HepG2 (cell line): Measurements from ENCODE around the gene UBE2E1. TPM values are rescaled to one million over a fixed set of nuclear protein-coding genes. Genes with fewer than 3 reads are reported as not detected.
A peak's percentile ranks its signal among the peaks of the same experiment; 100 is the strongest.

Source experiments
- ATAC-seq: fragments of 200-7000 bp; cut with Tn5 transposase; 3 replicates; pipeline ENCODE4 v1.9.1; 2020; ENCODE audit warnings: mild to moderate bottlenecking, moderate library complexity
- BruUV-seq: library from RNA; stranded (reverse); fragments of 400-500 nt; replicated peaks from 2 replicates; lab custom pipeline; 2021; lab: Mats Ljungman, UMichigan
- CTCF ChIA-PET: fragments of 300-600 bp; formaldehyde crosslinking; extraction: SDS; loops from one replicate; lab custom pipeline; 2021; ENCODE audit warnings: low total read pairs, inconsistent platforms, low intra/inter-chr PET ratio; lab: Yijun Ruan, JAX
- POLR2A ChIA-PET: fragments of 350-600 bp; sonication (Branson Sonifier 250); formaldehyde crosslinking; loops from one replicate; lab custom pipeline; 2020; ENCODE audit warnings: antibody characterized with exemption, inconsistent platforms; lab: Yijun Ruan, JAX
- DNase-seq: peaks from one replicate; pipeline ENCODE4 v3.0.0-alpha.2; 2015; ENCODE audit warnings: low spot score
- FAIRE-seq: peaks from 3 replicates; lab custom pipeline; 2011; peaks lifted over from hg19 to GRCh38; lab: Jason Lieb, UNC
- H2AFZ ChIP-seq: one replicate; pipeline ENCODE4 v1.6.1; 2011; ENCODE audit warnings: low read length, inconsistent platforms
- H3K27ac ChIP-seq: fragments of 300-600 bp; 3 replicates; pipeline ENCODE4 v1.8.0; 2011; ENCODE audit warnings: mixed run types, mild to moderate bottlenecking, mixed read lengths, low read length, inconsistent platforms; ENCODE audit not compliant: insufficient read depth; ENCODE audit errors: extremely low read length
- H3K27me3 ChIP-seq, 2 experiments: fragments of 200-600 bp in 1 of 2; 2 replicates in 1 of 2; 3 replicates in 1 of 2; pipeline versions ENCODE4 v1.6.0 to v1.8.0; 2011; ENCODE audit warnings: low read length in 2 of 2, mild to moderate bottlenecking in 2 of 2, moderate library complexity in 2 of 2, inconsistent platforms in 1 of 2; ENCODE audit not compliant: insufficient read depth in 2 of 2, control insufficient read depth in 1 of 2
- H3K36me3 ChIP-seq, 2 experiments: fragments of 200-600 bp in 1 of 2; replicated peaks in 1 of 2; 2 replicates in 1 of 2; 3 replicates in 1 of 2; pipeline versions ENCODE4 v1.5.1 to v1.8.0; 2011; ENCODE audit warnings: low read length in 2 of 2, inconsistent platforms in 1 of 2; ENCODE audit not compliant: insufficient read depth in 2 of 2, control insufficient read depth in 1 of 2
- H3K4me1 ChIP-seq: 2 replicates; pipeline ENCODE4 v1.5.1; 2012; ENCODE audit warnings: low read length, inconsistent platforms; ENCODE audit not compliant: insufficient read depth
- H3K4me2 ChIP-seq: 2 replicates; pipeline ENCODE4 v1.6.0; 2011; ENCODE audit warnings: low read depth, low read length, inconsistent platforms
- H3K4me3 ChIP-seq, 3 experiments: fragments of 200-600 bp in 1 of 3; sonication (generic), shearing (Covaris generic) in 1 of 3; replicated peaks in 1 of 3; 2 replicates each; pipeline ENCODE4 v1.5.1; 2011 to 2016; ENCODE audit warnings: low read length in 3 of 3, inconsistent platforms in 2 of 3, low read depth in 2 of 3, mild to moderate bottlenecking in 2 of 3, control low read depth in 1 of 3, mixed read lengths in 1 of 3; ENCODE audit not compliant: insufficient read depth in 1 of 3
- H3K79me2 ChIP-seq: one replicate; pipeline ENCODE4 v1.6.1; 2011; ENCODE audit warnings: low read length, inconsistent platforms; ENCODE audit not compliant: insufficient read depth
- H3K9ac ChIP-seq: 2 replicates; pipeline ENCODE4 v1.6.0; 2011; ENCODE audit warnings: mild to moderate bottlenecking, low read depth, low read length, inconsistent platforms; ENCODE audit not compliant: insufficient read depth
- H3K9me3 ChIP-seq: 2 replicates; pipeline ENCODE4 v1.5.1; 2012; ENCODE audit warnings: mild to moderate bottlenecking, low read length
- H4K20me1 ChIP-seq: 2 replicates; pipeline ENCODE4 v1.6.0; 2011; ENCODE audit warnings: inconsistent platforms, mild to moderate bottlenecking, low read length, moderate library complexity; ENCODE audit not compliant: insufficient read depth
- ATF7-NPFF ChIP-seq: sonication (generic); formaldehyde crosslinking; IDR thresholded peaks from 2 replicates; pipeline ENCODE4 v1.8.1; 2023; ENCODE audit warnings: mild to moderate bottlenecking, low read depth, missing genetic modification reagents, moderate library complexity
- CREM ChIP-seq, 2 experiments: sonication (generic) in 1 of 2; formaldehyde crosslinking in 1 of 2; IDR thresholded peaks; 2 replicates each; pipeline versions ENCODE4 v1.4.0 to v1.6.1; 2016 to 2020; ENCODE audit warnings: antibody characterized with exemption in 1 of 2, mild to moderate bottlenecking in 1 of 2, missing genetic modification reagents in 1 of 2
- FOXA3 ChIP-seq: IDR thresholded peaks from 2 replicates; pipeline ENCODE4 v1.6.1; 2016; ENCODE audit warnings: missing genetic modification reagents, missing compliant biosample characterization
- HDAC1 ChIP-seq: sonication (generic); formaldehyde crosslinking; IDR thresholded peaks from 2 replicates; pipeline ENCODE4 v1.5.1; 2020; ENCODE audit warnings: mild to moderate bottlenecking, missing genetic modification reagents
- HOXA9 ChIP-seq: sonication (generic); formaldehyde crosslinking; IDR thresholded peaks from 2 replicates; pipeline ENCODE4 v1.8.1; 2022; ENCODE audit warnings: missing genetic modification reagents, mild to moderate bottlenecking, moderate library complexity, borderline replicate concordance
- NONO ChIP-seq, 2 experiments: fragments of 450-650 bp in 1 of 2; sonication (generic) in 1 of 2; formaldehyde crosslinking in 1 of 2; IDR thresholded peaks in 1 of 2; conservative IDR thresholded peaks in 1 of 2; 2 replicates each; pipeline versions ENCODE4 v1.6.1 to v1.8.0; 2017 to 2022; ENCODE audit warnings: mild to moderate bottlenecking in 1 of 2, missing genetic modification reagents in 1 of 2, moderate library complexity in 1 of 2
- PHF21A ChIP-seq: sonication (generic); formaldehyde crosslinking; IDR thresholded peaks from 2 replicates; pipeline ENCODE4 v1.5.0; 2020; ENCODE audit warnings: mild to moderate bottlenecking, missing genetic modification reagents
- TGIF2 ChIP-seq: IDR thresholded peaks from 2 replicates; pipeline ENCODE4 v1.6.1; 2016; ENCODE audit warnings: control low read depth, missing compliant biosample characterization
- TP53 ChIP-seq: sonication (generic); formaldehyde crosslinking; conservative IDR thresholded peaks from 2 replicates; pipeline ENCODE4 v1.4.0; 2020; ENCODE audit warnings: missing genetic modification reagents
- ZNF224 ChIP-seq: sonication (generic); formaldehyde crosslinking; IDR thresholded peaks from 2 replicates; pipeline ENCODE4 v1.5.0; 2020; ENCODE audit warnings: mild to moderate bottlenecking, missing genetic modification reagents
- ZNF431 ChIP-seq: sonication (generic); formaldehyde crosslinking; IDR thresholded peaks from 2 replicates; pipeline ENCODE4 v1.9.0; 2022; ENCODE audit warnings: missing genetic modification reagents, low read depth, mild to moderate bottlenecking, borderline replicate concordance
- ZNF615 ChIP-seq: sonication (generic); formaldehyde crosslinking; IDR thresholded peaks from 2 replicates; pipeline ENCODE4 v1.5.0; 2020; ENCODE audit warnings: mild to moderate bottlenecking, missing genetic modification reagents, borderline replicate concordance
- ZNF839 ChIP-seq: sonication (generic); formaldehyde crosslinking; IDR thresholded peaks from 2 replicates; pipeline ENCODE4 v1.4.0; 2020; ENCODE audit warnings: missing genetic modification reagents, mild to moderate bottlenecking, borderline replicate concordance
- in situ Hi-C: cut with HindIII; loops from 2 replicates; pipeline ENCODE4 v1.10.0; 2017; ENCODE audit warnings: low pct_unique_long_range_greater_than_20kb; ENCODE audit not compliant: extremely low pct_ligation_motif_present
- intact Hi-C: fragments of 100-400 bp; cut with micrococcal nuclease; formaldehyde crosslinking; loops from one replicate; pipeline ENCODE4 v1.10.0; 2022; ENCODE audit not compliant: unreplicated experiment
- polyA plus RNA-seq, 8 experiments: library from polyadenylated mRNA; depleted of rRNA in 3 of 8; stranded (reverse) in 7 of 8; unstranded in 1 of 8; fragments of >200 nt; fragmentation: Illumina TruSeq in 4 of 8; extraction: Trizol in 4 of 8; gene quantifications; 2 replicates each; pipeline versions ENCODE4 v1.2.1 to v1.2.3, GENCODE V29; 2011 to 2016; ENCODE audit warnings: low read depth in 4 of 8, missing spikeins in 1 of 8, mixed read lengths in 1 of 8; ENCODE audit not compliant: insufficient read depth in 1 of 8
- total RNA-seq, 5 experiments: library from RNA; depleted of rRNA; stranded (reverse); fragments of >200 nt; fragmentation: Illumina TruSeq; extraction: Trizol; gene quantifications; 2 replicates each; pipeline ENCODE4 v1.2.3, GENCODE V29; 2016; ENCODE audit warnings: low read depth in 1 of 5
- TF ChIP-seq, protein P1 (sequence below): sonication (generic); formaldehyde crosslinking; IDR thresholded peaks from 2 replicates; pipeline ENCODE4 v1.4.0; 2020; ENCODE audit warnings: missing genetic modification reagents, borderline replicate concordance
- TF ChIP-seq, protein P2 (sequence below): sonication (generic); formaldehyde crosslinking; IDR thresholded peaks from 2 replicates; pipeline ENCODE4 v1.5.1; 2020; ENCODE audit warnings: missing genetic modification reagents, mild to moderate bottlenecking, borderline replicate concordance

The UBE2E1 gene
- total and polyA plus RNA-seq, 2 of the 13 experiments (the other 11 are each of a cell fraction or from before 2014, with no cell fraction given), result 55.4 to 61.8 TPM

DNA sequence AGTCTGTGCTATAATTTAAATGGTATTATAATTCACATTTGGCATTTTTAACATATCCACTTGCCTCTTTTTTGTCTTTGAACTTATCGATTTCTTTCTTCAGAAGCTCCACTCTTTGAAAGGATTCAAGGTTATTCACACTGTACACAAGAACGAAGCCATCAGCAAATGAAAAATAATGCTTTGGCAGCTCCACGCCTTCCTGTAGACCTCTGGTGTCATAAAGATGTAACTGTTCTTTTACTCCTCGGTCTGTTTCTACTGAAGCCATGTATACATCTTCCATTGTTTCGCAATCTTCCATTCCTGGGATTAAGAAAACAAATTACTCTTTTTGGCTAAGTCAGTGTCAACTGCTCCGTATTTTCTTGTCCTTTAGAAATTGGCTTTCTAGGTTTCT, 95.0 kb downstream of the UBE2E1 start (continued):
- TF ChIP-seq, protein P1, sequence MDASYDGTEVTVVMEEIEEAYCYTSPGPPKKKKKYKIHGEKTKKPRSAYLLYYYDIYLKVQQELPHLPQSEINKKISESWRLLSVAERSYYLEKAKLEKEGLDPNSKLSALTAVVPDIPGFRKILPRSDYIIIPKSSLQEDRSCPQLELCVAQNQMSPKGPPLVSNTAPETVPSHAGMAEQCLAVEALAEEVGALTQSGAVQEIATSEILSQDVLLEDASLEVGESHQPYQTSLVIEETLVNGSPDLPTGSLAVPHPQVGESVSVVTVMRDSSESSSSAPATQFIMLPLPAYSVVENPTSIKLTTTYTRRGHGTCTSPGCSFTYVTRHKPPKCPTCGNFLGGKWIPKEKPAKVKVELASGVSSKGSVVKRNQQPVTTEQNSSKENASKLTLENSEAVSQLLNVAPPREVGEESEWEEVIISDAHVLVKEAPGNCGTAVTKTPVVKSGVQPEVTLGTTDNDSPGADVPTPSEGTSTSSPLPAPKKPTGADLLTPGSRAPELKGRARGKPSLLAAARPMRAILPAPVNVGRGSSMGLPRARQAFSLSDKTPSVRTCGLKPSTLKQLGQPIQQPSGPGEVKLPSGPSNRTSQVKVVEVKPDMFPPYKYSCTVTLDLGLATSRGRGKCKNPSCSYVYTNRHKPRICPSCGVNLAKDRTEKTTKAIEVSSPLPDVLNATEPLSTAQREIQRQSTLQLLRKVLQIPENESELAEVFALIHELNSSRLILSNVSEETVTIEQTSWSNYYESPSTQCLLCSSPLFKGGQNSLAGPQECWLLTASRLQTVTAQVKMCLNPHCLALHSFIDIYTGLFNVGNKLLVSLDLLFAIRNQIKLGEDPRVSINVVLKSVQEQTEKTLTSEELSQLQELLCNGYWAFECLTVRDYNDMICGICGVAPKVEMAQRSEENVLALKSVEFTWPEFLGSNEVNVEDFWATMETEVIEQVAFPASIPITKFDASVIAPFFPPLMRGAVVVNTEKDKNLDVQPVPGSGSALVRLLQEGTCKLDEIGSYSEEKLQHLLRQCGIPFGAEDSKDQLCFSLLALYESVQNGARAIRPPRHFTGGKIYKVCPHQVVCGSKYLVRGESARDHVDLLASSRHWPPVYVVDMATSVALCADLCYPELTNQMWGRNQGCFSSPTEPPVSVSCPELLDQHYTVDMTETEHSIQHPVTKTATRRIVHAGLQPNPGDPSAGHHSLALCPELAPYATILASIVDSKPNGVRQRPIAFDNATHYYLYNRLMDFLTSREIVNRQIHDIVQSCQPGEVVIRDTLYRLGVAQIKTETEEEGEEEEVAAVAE, result no peak
- TF ChIP-seq TP53 (no peak), ZNF431 (CRISPR knock-in tag) (no peak), HOXA9 (CRISPR knock-in tag) (no peak), CREM (IDR thresholded peaks at IDR 0.05) (peak; percentile 48; the same call in 1 of the 2 replicates), CREM (CRISPR knock-in tag; IDR thresholded peaks at IDR 0.05) (no peak), TGIF2 (no peak), ATF7-NPFF (no peak), ZNF224 (CRISPR knock-in tag) (no peak), FOXA3 (CRISPR knock-in tag) (peak; percentile 77), HDAC1 (CRISPR knock-in tag) (peak; percentile 18; the same call in 1 of the 2 replicates)

DNA sequence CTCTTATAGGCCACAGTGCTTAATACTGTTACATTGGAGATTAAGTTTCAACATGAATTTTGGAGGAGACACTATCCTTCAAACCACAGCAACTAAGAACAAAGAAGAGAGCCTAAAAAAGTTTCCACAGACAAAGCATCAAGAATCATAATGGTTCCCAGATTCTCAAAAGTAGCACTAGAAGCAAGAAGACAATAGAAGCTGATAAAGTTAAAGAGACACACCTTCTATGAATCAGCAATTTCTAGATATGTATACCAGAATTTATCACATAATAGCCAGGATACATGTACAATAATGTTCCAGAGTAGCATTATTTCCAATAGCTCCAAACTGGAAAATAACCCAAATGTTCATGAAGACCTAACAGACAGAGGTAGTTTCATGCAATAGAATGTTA, 98.8 kb downstream of the UBE2E1 start:
- BruUV-seq, result no TSS peak
- POLR2A ChIA-PET, result interaction anchor here (2.6 kb wide), 1 partner anchor 12 kb away, joined by 10 read pairs; the partner anchor contains the start of genes NKIRAS1 and RPL15
- no peak overlapping the region for H2AFZ ChIP-seq
- H3K9ac ChIP-seq, result no peak overlapping the region
- no peak for FAIRE-seq
- no peak for ATAC-seq
- no peak overlapping the region for H3K4me2 ChIP-seq
- H3K27me3 ChIP-seq, result no peaks in the 10 kb centered on the region
- in situ Hi-C loops (no loop called here), intact Hi-C loops (no loop called here)
- peaks cover 10% of the 10 kb centered on the region for H3K4me1 ChIP-seq
- H3K9me3 ChIP-seq, result no peaks in the 10 kb centered on the region
- no peaks in the 10 kb centered on the region for H4K20me1 ChIP-seq
- CTCF ChIA-PET, result no interaction called here
- no peak overlapping the region for H3K27ac ChIP-seq
- peaks cover 1 to 22% of the 10 kb centered on the region in 2 experiments; a peak in 3 of 5 replicates for H3K36me3 ChIP-seq
- DNase-seq, result no peak
- no peak overlapping the region for H3K4me3 ChIP-seq
- H3K79me2 ChIP-seq, result no peaks in the 10 kb centered on the region
- no peak for TF ChIP-seq ZNF615 (CRISPR knock-in tag)
- TF ChIP-seq, protein P2, sequence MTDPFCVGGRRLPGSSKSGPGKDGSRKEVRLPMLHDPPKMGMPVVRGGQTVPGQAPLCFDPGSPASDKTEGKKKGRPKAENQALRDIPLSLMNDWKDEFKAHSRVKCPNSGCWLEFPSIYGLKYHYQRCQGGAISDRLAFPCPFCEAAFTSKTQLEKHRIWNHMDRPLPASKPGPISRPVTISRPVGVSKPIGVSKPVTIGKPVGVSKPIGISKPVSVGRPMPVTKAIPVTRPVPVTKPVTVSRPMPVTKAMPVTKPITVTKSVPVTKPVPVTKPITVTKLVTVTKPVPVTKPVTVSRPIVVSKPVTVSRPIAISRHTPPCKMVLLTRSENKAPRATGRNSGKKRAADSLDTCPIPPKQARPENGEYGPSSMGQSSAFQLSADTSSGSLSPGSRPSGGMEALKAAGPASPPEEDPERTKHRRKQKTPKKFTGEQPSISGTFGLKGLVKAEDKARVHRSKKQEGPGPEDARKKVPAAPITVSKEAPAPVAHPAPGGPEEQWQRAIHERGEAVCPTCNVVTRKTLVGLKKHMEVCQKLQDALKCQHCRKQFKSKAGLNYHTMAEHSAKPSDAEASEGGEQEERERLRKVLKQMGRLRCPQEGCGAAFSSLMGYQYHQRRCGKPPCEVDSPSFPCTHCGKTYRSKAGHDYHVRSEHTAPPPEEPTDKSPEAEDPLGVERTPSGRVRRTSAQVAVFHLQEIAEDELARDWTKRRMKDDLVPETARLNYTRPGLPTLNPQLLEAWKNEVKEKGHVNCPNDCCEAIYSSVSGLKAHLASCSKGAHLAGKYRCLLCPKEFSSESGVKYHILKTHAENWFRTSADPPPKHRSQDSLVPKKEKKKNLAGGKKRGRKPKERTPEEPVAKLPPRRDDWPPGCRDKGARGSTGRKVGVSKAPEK (CRISPR knock-in tag), result no peak
- TF ChIP-seq ZNF839 (CRISPR knock-in tag), result no peak
- TF ChIP-seq NONO (IDR thresholded peaks at IDR 0.05), result no peak
- no peak for TF ChIP-seq NONO (CRISPR knock-in tag; conservative IDR thresholded peaks at IDR 0.05)
- TF ChIP-seq PHF21A (CRISPR knock-in tag), result no peak
